Stimulated activated CD4-positive, alpha-beta T cell treated with anti-CD3 and anti-CD28 coated beads, TNF-alpha, amount 100 ng/mL, for 1 hour (primary cell): ENCODE measurements around the gene ADCY10.
"Not testable (repeated sequence)": the region's sequence is repeated elsewhere in the genome, so short reads cannot be mapped to it uniquely, and the experiment has no call there.

Experiments used
- DNase-seq, 3 donors: peaks; one replicate each; pipeline ENCODE4 v3.0.0-alpha.2; 2020; ENCODE audit warnings: low read depth in 3 of 3, low spot score in 1 of 3

The ADCY10 gene

GRCh38 chr1:167820684-167821355, 93.1 kb downstream of the ADCY10 start:
- DNase-seq, result no peak

- DNase-seq, result no peak
Measured at GRCh38 chr1:167819849-167820683, 93.9 kb downstream of the ADCY10 start.

DNA sequence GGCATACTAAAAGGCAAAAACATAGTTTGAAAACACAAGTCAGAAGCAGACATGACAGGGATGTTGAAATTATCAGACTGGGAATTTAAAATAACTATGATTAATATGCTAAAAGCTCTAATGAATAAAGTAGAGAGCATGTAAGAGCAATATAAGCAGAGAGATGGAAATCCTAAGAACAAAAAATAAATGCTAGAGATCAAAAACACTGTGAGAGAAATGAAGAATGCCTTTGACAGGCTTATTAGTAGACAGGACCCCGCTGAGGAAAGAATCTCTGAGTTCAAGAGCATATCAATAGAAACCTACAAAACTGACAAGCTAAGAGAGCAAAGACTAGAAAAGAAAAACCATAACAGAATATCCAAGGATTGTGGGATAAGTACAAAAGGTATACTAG, 98.3 kb downstream of the ADCY10 start:
- no peak for DNase-seq

- no peak for DNase-seq
Measured at GRCh38 chr1:167812972-167813371, 101.0 kb downstream of the ADCY10 start.

DNA sequence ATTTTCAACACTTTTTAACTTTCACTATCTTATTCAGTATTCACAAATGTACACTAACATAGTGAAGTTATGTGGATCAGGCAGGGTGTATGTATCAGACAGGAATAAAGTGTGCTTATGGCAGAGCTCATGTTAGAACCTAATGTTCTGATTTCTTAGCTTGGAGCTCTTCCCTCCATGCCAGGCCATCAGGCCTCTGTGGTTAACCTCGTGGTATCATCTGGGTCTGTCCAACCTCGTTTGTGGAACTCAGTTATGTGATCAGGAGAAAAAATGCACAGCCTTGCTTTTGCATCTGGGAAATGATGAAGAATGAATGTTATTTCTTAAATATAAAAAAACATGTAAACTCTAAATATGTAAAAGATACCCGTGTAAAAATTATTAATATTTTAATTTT, 105.2 kb downstream of the ADCY10 start:
- DNase-seq, result no peak

- DNase-seq, result no peak
Measured at GRCh38 chr1:167808104-167808503, 105.8 kb downstream of the ADCY10 start.

DNA sequence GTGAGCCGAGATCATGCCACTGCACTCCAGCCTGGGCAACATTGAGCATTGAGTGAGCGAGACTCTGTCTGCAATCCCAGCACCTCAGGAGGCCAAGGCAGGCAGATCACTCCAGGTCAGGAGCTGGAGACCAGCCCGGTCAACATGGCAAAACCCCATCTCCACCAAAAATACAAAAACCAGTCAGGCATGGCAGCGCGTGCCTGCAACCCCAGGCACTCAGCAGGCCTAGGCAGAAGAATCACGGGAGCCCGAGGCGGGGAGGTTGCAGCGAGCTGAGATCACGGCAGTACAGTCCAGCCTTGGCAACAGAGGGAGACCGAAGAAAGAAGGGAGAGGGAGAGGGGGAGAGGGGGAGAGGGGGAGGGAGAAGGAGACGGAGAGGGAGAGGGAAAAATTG, 107.3 kb downstream of the ADCY10 start:
- DNase-seq, result not testable (repeated sequence)

GRCh38 chr1:167806235-167806634, 107.7 kb downstream of the ADCY10 start:
- DNase-seq, result not testable (repeated sequence)

- DNase-seq, result no peak
Measured at GRCh38 chr1:167805041-167805556, 108.8 kb downstream of the ADCY10 start.

- peak; percentile 58 to 82 (median 61) for DNase-seq
Measured at GRCh38 chr1:167803358-167804207, 110.4 kb downstream of the ADCY10 start.

DNA sequence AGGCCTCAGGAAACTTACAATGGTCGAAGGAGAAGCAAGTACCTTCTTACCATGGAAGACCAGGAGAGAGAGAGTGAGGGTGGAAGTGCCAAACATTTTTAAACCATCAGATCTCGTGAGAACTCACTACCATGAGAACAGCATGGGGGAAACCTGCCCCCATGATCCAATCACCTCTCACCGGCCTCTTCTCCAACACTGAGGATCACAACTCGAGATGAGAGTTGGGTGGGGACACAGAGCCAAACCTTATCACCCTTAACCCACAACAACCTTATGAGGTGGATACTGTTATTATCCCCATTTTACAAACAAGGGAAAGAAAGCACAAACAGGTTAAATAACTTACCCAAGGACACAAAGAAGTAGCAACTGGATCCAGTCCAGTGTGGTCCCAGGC, 111.7 kb downstream of the ADCY10 start:
- DNase-seq, result no peak

- DNase-seq, result no peak
Measured at GRCh38 chr1:167800251-167800650, 113.7 kb downstream of the ADCY10 start.

- DNase-seq, result no peak
Measured at GRCh38 chr1:167799747-167800146, 114.2 kb downstream of the ADCY10 start.

DNA sequence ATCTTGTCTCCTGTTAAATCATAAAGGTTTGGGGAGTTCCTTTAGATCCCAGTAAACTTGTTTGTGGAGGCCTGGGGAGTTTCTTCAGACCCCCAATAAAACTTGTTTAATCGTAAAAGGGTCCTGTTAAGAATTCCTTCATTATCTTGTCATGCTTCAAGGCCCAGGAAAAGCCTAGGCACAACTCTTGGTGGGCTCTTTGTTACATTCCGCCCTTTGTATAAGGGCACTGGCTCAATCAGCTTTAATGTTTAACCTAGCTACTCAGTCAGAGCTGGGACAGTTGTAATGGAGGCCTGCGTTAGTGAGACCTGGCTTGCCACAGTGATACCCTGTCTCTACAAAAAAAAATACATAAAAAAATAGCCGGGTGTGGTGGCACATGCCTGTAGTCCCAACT, 115.0 kb downstream of the ADCY10 start:
- DNase-seq, result no peak

DNA sequence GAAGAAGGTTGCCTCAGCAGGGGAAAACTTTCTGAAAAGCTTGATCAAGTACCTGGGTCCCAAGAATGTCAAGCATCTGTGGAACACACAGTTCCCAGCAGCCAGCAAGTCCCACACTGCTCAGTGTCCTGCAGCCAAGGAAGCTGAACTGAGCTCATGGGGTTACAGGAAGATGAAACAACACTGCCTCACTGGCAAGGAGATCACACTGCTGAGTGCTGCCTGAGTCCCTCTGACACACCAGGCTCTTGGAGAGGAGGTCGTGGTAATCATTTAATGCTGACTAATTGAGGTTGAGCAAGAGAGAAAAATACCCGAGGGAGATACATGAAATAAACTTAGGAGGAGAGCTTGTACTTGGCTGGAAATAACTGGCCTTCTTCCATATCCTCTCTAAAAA, 116.9 kb downstream of the ADCY10 start:
- no peak for DNase-seq

GRCh38 chr1:167795810-167796740, 117.9 kb downstream of the ADCY10 start:
- DNase-seq, result no peak

- no peak for DNase-seq
Measured at GRCh38 chr1:167794043-167794442, 119.9 kb downstream of the ADCY10 start.

DNA sequence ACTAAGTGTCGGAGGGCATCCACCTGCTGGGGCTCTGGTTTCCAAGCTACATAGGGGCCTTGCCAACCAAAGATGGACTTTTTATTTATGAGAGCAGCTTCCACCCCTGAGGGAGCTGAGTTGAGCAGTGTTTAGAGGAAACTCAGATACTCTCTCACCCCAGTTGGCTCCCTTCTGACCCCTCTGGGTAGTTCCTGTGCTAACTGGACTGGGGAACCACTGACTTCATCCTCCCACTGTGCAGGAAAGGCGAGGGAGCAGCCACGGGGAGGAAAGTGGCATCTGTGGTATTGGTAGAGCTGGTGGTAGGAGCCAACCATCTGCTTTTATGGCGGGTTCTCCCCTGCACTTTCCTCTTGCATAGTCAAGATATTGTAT, 121.8 kb downstream of the ADCY10 start:
- no peak for DNase-seq

DNA sequence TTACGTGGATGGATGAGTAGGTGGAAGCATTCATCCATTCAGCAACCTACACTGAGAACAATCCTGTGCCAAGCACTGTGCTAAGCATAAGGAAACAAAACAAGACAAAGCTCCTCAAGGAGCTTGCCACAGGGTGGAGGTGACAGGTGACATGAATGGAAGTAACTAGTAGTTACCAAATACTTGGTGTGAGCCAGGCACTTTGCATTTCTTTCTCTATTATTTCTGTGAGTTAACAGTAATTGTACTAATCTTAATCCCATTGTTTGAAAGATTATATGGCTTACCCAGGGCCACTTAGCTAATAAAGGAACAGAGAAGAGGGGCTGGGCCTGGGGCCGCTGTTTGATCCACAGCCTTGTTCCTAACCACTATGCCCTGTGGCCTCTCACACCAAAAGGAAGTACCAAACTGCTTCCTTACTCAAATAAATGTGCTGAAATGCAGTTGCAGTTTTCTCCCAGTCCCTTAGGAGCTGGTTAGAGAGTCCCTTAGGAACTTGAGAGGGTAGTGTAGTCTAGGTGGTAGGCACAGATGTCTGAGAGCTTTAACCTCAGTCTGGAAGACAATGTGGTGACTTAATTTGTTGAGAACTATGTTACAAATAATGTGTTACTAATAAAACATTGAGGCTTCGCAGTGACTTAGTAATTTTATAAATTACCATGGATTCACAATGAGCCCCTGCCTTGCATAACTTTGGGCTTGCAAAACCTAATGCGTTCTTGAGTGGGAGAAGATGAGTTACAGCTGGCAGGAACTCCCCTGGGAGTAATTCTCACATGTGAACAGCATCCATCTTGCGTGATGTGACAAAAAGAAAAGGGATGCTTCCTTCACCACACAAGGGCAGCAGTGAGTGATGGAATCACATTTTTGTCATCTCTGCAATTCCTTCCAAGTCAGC, 122.4 kb downstream of the ADCY10 start:
- DNase-seq, result no peak
